Cardiac muscle cell (in vitro differentiated cells and primary cell): Measurements from ENCODE around the gene NRROS. TPM values are rescaled to one million over a fixed set of nuclear protein-coding genes. Genes with fewer than 3 reads are reported as not detected.

Experiments
- DNase-seq, 2 donors: peaks; one replicate each; pipeline versions ENCODE4 v3.0.0 to v3.0.0-alpha.2; 2010 to 2017; ENCODE audit warnings: low read depth in 1 of 2, low spot score in 1 of 2
- H3K27ac ChIP-seq: fragments of 200-600 bp; sonication (generic); 2 replicates; pipeline ENCODE4 v1.5.1; 2016
- H3K27me3 ChIP-seq: fragments of 200-600 bp; sonication (generic); 2 replicates; pipeline ENCODE4 v1.6.0; 2016; ENCODE audit warnings: control low read depth
- H3K36me3 ChIP-seq: fragments of 200-600 bp; sonication (generic); 2 replicates; pipeline ENCODE4 v1.5.1; 2016; ENCODE audit warnings: control low read depth
- H3K4me1 ChIP-seq: fragments of 200-600 bp; sonication (generic); 2 replicates; pipeline ENCODE4 v1.8.1; 2017; ENCODE audit warnings: low read depth, mild to moderate bottlenecking, mixed run types
- H3K4me3 ChIP-seq: fragments of 200-600 bp; sonication (generic); 2 replicates; pipeline ENCODE4 v1.5.1; 2016; ENCODE audit warnings: mild to moderate bottlenecking
- H3K9me3 ChIP-seq: fragments of 200-600 bp; sonication (generic); 2 replicates; pipeline ENCODE4 v1.5.1; 2017; ENCODE audit warnings: low read depth, mild to moderate bottlenecking, control low read depth
- CTCF ChIP-seq: IDR thresholded peaks from 2 replicates; pipeline ENCODE4 v1.5.1; 2012; ENCODE audit warnings: low read depth, mild to moderate bottlenecking, low read length
- polyA plus RNA-seq: library from polyadenylated mRNA; unstranded; fragments of >200 nt; fragmentation: Nextera tagmentation; extraction: Ambion mirVana; gene quantifications from 2 replicates; pipeline ENCODE4 v1.2.1, GENCODE V29; 2016
- total RNA-seq: library from RNA; depleted of rRNA; stranded (reverse); fragments of >200 nt; gene quantifications from 2 replicates; pipeline ENCODE4 v1.2.3, GENCODE V29; 2016

Gene NRROS
- total and polyA plus RNA-seq, 2 experiments from 2014 or later, result 1.6 TPM; not detected in 1

- Histone ChIP-seq H3K36me3 (no peaks in the 10 kb centered on the region), H3K4me3 (no peak overlapping the region), H3K9me3 (no peaks in the 10 kb centered on the region), H3K27me3 (no peaks in the 10 kb centered on the region), H3K27ac (no peak overlapping the region), H3K4me1 (no peaks in the 10 kb centered on the region)
- no peak for TF ChIP-seq CTCF
- DNase-seq, result peak in 1 of 2 donors; percentile 64
Observed at GRCh38 chr3:196662711-196663571, 23.4 kb downstream of the NRROS start.

GRCh38 chr3:196666001-196666867 is 26.7 kb downstream of the NRROS start:
- Histone ChIP-seq H3K27me3 (no peaks in the 10 kb centered on the region), H3K27ac (no peak overlapping the region), H3K9me3 (no peaks in the 10 kb centered on the region), H3K4me1 (no peaks in the 10 kb centered on the region), H3K36me3 (no peaks in the 10 kb centered on the region), H3K4me3 (no peak overlapping the region)
- DNase-seq, result peak; percentile 23 to 95
- TF ChIP-seq CTCF, result no peak

GRCh38 chr3:196667056-196667825 is 27.7 kb downstream of the NRROS start:
- H3K4me1 ChIP-seq, result no peaks in the 10 kb centered on the region
- H3K27ac ChIP-seq, result no peak overlapping the region
- TF ChIP-seq CTCF, result no peak
- H3K27me3 ChIP-seq, result no peaks in the 10 kb centered on the region
- H3K9me3 ChIP-seq, result no peaks in the 10 kb centered on the region
- no peaks in the 10 kb centered on the region for H3K36me3 ChIP-seq
- no peak overlapping the region for H3K4me3 ChIP-seq
- no peak for DNase-seq

- H3K9me3 ChIP-seq, result no peaks in the 10 kb centered on the region
- H3K27ac ChIP-seq, result no peak overlapping the region
- no peaks in the 10 kb centered on the region for H3K27me3 ChIP-seq
- no peak overlapping the region for H3K4me3 ChIP-seq
- no peaks in the 10 kb centered on the region for H3K4me1 ChIP-seq
- no peak for DNase-seq
- TF ChIP-seq CTCF, result no peak
- no peaks in the 10 kb centered on the region for H3K36me3 ChIP-seq
Observed at GRCh38 chr3:196670339-196670738, 30.8 kb downstream of the NRROS start.

GRCh38 chr3:196673632-196674031 is 34.1 kb downstream of the NRROS start:
- Histone ChIP-seq H3K4me3 (no peak overlapping the region), H3K36me3 (no peaks in the 10 kb centered on the region), H3K27ac (no peak overlapping the region), H3K9me3 (no peaks in the 10 kb centered on the region), H3K27me3 (no peaks in the 10 kb centered on the region), H3K4me1 (no peaks in the 10 kb centered on the region)
- TF ChIP-seq CTCF, result no peak
- no peak for DNase-seq
